NB4 (cell line): Measurements from ENCODE around the gene TCL1A.

ENCODE experiments used
- CTCF ChIP-seq: IDR thresholded peaks from one replicate; pipeline ENCODE4 v1.5.1; 2012; ENCODE audit warnings: low read depth, low read length
- MYC ChIP-seq: IDR thresholded peaks from 2 replicates; pipeline ENCODE4 v1.6.1; 2011; ENCODE audit warnings: low read depth, low read length
- POLR2A ChIP-seq: IDR thresholded peaks from 2 replicates; pipeline ENCODE4 v1.6.1; 2011; ENCODE audit warnings: mild to moderate bottlenecking; ENCODE audit not compliant: insufficient read length; ENCODE audit errors: extremely low read depth

- no peak for TF ChIP-seq CTCF
- no peak for TF ChIP-seq MYC
- no peak for TF ChIP-seq POLR2A
Measured at GRCh38 chr14:95707327-95707726, 6.6 kb downstream of the TCL1A start.
